Stimulated activated CD8-positive, alpha-beta memory T cell treated with anti-CD3 and anti-CD28 coated beads, Interleukin-15, amount 100 ng/mL, for 48 hours (primary cell): ENCODE data around the gene BET1L.
A peak's percentile ranks its signal among the peaks of the same experiment; 100 is the strongest.
"Not testable (repeated sequence)": the region's sequence is repeated elsewhere in the genome, so short reads cannot be mapped to it uniquely, and the experiment has no call there.

Experiments used
- DNase-seq, 2 donors: peaks; one replicate each; pipeline ENCODE4 v3.0.0-alpha.2; 2020; ENCODE audit warnings: low read depth in 2 of 2

Gene BET1L, protein sequence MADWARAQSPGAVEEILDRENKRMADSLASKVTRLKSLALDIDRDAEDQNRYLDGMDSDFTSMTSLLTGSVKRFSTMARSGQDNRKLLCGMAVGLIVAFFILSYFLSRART

DNA sequence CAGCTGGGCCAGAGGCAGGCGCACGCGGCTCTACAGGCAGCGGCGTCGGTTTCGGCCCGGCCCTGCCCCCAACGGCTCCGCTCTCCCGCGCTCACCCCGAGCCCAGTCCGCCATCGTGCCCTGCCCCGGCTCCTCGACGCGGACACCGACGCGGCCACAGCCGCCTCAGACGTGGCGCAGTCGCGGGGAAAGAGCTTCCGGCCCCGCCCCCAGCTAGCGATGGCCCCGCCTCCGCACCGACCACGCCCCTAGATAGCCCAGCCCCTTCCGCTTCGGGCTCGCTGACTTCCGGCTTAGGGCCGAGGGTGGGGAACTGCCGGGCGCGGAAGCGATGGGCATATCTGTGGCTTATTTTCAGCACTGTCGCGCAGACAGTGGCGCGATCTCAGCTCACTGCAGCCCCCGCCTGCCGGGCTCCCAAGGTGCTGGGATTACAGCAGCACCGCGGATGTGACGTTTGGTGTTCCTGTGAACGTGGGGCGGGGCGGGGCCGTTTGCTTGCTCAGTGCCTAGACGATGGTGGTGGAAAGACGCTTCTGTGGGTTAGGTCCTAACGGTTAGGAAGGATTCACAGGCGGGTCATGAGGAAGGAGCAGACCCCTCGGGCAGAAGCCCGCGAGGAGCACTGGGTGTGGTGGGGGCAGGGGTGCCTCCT lies at the start of gene BET1L, which contains the start of gene RIC8A:
Gene BET1L, minus strand, starts transcription at position 192 of the 655 bp plus-strand sequence. Its CDS starts 78 bp downstream, at position 114.
Gene RIC8A, plus strand, starts transcription at position 501 of the 655 bp plus-strand sequence. CDS start 1,147 bp downstream, outside the sequence.
- peak; percentile 94 to 96 for DNase-seq

DNA sequence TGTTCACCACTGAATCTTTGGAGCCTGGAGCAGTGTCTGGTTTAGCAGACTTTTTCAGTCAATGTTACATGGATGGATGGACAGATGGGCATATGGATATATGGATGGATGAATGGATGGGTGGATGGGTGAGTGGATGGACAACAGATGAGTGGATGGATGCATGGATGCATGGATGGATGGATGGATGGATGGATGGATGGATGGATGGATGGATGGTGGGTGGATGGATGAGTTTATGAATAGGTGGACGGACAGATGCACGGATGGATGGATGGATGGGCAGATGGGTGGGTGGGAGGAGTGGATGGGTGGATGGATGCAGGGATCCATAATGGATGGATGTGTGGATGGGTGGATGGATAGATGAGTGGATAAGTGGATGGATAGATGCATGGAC lies 48.6 kb upstream of the BET1L start:
- DNase-seq = no peak

DNA sequence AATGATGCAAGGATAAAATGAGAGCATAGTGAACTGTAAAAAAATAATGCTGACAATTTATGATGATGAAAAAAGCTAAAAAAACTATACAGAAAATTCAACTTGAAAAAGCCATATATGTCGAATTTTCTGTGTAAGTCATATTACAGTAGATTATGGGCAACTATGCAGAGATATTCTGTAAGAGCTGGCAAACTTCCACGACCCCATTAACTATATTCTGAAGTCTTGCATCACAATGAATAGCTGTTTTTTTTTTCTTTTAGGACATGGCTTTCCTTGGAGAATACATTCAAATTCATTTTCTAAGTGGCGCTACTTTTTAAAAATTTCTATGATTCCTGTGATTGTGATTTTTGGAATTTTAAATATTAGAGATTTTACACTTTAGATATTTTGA lies 48.0 kb upstream of the BET1L start:
- no peak for DNase-seq

DNA sequence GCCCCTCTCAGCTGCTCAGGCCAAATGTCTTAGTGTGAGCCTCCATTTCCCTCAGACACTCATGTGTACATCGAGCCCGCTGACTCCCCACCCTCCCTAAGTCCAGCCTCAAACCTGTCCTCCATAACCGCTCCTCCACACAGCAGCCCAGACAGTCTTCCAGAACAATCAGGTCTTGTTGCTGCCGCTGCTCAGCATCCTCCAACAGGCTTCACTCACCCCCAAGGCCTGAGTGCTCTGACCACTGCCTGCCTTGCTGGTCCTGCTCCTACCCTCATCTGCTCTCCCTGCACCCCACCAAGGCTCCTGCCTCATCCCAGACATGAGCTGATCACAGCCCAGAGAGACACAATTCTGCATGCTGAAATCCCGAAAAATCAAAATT lies 46.7 kb upstream of the BET1L start:
- DNase-seq = no peak

DNA sequence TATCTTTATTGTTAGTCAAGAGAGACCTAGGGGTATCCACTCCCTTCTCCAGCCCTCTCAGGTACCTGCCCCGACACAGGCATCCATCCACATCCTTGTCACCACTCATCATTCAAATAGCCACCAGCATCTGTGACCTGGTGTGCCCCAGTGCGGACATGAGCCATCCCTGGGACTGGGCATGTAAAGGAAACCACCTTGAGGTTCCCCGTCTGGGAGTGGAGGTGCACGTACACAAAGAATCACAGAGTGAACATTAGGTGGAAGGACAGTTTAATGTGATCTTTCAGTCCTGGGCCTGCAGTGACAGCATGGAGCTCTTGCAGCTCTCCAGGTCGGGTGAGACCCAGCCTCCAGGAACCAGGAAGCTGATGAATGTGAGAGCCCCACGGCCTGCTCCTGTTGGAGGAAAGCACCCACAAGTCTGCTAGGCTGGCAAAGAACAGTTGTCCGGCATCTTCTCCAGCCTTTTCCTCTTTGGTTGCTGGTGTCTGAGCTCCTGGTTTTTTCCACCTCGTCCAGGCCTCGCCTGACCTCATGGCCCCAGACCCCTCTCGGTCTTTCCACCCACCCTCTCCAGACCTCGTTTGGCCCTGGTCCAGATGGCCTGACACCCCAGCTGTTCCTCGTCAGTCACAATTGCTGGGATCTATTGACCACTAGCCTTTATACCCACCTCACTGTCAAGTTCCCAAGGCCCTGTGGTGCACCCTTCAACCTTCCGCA lies 46.1 kb upstream of the BET1L start:
- no peak for DNase-seq

DNA sequence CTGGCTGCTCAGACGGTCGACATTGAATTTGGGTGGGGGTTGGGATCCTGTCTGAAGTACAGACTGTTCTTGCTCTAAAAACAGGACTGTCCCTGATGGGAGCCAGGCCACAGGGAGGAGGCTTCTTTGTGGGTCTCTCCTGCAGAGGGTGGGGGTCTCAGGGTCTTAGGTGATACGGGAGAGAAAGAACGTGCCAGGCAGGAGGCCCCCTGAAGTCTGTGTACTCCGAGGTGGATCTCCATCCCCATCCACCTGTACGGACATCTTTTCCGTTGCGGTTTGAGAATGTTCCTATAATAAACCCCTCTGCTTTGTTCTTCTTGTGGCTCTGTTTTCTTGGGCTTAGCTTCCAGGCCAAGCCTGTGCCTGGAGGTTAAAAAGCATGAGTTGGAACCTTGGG lies 45.5 kb upstream of the BET1L start:
- no peak for DNase-seq

DNA sequence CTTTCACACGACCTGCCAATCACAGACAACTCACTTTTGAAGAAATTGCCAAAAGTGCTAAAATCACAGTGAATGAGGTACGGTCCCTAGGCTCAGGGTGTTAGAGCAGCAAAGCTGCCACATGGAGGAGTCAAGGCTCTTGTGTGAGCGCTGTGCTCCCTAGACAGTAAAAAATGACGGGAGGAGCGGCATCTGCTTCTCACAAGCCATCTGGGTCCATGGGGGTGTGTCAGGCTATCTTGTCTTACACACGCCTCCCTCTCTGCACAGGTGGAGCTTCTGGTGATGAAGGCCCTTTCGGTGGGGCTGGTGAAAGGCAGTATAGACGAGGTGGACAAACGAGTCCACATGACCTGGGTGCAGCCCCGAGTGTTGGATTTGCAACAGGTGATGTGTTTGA lies 44.4 kb upstream of the BET1L start:
- DNase-seq = no peak

DNA sequence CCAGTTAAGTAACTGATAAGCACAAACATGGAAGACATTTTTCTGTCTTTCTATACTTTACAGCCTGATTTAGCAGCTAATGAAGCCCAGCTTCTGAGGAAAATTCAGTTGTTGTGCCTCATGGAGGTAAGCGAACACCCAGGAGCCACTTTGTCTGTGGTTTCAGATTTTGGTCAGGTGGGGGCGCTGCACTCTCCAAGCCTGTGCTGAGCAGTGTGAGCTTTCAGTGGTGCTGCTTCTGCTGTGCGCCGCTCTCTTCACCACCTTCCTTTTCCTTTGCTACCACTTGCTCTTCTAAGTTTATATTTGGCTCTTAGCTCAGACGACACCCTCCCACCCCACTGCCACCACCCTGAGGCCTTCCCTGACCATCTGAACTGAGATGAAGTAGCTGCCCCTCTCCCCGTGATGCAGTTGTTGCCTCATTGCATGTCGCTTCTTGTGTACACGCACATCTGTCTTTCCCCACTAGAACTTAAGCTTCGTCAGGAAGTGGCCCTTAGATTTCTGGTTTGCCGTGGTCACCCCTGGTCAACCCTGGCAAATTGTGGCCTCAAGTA lies 43.6 kb upstream of the BET1L start:
- peak; percentile 49 to 56 for DNase-seq

DNA sequence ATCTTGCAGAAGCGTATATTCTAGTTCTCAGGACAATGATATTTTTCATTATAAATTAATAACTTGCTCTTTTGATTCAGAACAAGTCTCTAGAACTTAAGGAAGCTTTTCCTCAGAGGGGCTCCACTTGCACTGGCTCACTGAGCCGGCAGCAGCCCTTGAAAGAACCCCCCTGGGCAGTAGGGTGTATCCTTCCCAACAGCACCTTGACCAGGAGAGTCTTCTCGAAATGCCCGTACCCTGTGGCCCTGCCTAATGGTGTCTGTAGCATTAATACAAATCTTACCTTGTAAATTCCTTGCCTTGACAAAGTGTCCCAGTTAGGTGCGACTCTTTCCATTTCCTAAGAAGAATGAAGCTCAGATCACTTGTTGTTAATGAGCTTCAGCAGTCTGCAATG lies 43.1 kb upstream of the BET1L start:
- no peak for DNase-seq

DNA sequence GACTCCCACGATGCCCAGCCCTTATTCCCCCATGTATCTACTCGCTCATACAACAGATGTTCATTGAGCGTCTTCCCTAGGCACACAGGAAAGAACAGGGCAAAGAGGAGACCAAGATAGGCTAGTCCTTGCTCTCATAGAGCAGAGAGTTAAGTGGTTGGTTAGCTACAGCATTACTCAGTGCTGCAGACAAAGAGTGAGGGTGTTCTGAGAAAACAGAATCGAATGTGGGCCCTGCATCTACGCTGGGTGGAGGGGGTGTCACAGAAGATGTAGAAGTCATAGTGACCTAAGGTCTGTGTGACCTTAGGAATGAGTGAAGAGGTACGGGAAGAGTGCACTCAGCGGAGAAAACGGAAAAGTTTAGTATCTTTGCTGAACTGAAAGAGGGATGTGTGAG lies 41.9 kb upstream of the BET1L start:
- no peak for DNase-seq

DNA sequence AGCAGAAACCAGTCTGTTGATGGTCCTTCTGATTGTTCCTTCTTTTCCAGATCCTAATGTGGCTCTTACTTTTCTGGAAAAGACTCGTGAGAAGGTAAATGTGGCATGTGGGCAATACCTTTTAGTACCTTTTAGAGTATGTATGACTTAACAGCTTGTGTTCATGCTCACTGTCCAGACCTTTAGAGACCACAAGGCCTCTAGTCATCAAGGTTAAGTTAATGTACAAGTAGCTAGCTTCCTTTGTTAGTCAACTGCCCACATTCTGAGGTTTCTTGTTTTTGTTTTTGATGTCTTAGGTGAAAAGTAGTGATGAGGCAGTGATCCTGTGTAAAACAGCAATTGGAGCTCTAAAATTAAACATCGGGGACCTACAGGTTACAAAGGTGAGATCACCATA lies 37.2 kb upstream of the BET1L start:
- no peak for DNase-seq

DNA sequence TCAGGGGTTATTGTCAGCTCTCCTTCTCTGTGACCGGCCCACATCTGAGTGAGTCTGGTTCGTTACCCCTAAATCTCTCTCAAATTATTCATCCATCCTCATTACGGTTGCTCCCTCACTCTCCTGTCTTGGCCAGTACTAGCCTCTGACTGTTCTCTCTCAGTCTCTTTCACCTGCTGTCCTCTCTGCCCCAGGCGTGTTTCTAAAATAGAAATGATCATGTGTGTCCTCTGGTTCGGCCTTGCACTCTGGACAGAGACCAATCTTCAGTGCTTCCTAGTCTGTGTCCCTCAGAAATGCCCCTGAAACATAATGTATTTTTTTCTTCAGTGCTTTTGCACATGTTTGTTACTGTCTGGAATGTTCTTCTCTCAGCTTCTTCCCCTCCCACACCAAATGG lies 34.4 kb upstream of the BET1L start:
- DNase-seq = no peak

DNA sequence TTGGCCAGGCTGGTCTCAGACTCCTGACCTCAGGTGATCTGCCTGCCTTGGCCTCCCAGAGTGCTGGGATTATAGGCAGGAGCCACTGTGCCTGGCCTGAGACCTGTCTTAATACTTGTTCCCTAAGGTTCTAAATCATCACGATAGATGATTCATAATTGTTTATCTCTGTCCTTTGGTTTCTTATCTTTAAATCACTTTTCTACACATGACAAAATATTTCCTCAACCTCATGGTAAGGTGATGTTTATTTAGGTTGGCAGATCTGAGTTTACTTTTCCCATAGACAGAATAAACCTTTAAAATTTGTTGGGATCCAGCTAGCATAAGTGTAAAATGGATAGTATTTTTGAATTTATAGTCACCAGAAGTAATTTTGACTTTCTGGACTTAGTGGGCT lies 33.1 kb upstream of the BET1L start:
- no peak for DNase-seq

DNA sequence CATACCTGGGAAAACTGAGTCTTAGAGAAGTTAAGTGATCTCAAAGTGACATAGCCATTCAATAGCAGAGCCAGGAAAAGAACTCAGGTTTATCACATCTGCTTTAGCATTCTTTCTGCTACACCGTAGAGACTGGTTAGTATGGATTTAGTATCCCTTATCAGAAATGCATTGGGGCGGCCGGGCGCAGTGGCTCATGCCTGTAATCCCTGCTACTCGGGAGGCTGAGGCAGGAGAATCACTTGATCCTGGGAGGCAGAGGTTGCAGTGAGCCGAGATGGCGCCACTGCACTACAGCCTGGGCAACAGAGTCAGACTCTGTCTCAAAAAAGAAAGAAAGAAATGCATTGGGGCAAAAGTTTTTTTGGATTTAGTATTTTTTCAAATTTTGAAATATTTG lies 31.1 kb upstream of the BET1L start:
- DNase-seq = not testable (repeated sequence)

DNA sequence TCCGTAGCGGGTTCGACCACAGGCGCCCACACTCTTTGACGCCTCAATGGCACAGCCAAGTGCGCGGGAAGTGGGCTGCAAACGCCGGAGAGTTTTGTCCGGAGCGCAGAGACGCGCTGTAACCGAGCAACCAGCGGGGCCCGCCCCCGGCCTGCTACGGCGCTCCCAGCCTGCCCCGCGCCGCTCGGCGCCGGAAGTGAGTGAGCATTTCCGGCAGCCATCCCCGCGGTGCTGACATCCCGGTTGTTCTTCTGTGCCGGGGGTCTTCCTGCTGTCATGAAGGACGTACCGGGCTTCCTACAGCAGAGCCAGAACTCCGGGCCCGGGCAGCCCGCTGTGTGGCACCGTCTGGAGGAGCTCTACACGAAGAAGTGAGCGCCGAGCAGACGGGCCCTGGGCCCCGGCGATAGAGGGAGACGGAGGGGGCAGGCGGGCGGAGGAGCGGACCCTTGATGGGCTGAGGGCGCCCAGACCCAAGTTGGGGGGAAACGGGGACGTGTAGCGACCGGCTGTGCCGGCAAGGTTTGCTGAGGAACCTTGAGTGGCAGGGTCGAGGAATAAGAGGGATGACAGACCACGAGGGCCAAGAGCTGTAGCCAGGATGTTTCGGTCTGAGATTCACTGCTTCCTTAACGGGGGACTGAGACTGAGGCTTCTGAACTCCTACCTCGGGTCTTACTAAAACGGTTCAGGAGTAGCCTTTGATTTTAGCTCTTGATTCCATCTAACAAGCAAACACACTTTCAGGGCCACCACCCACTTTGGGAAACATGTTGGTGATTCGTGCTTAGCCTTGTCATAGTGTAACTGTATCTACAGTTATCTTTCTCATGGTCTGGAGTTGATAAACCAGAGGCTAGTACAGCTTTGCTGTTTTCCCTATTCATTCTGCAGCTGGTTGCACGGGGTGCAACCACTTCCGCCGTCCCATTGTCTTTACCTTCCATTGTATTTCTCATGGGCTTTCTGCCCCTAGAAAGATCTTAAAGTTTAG lies 29.9 kb upstream of the BET1L start, which contains the start of gene PSMD13:
Gene PSMD13, plus strand, starts transcription at position 203 of the 994 bp plus-strand sequence. Its CDS starts 74 bp downstream, at position 277.
- peak; percentile 88 to 89 for DNase-seq

DNA sequence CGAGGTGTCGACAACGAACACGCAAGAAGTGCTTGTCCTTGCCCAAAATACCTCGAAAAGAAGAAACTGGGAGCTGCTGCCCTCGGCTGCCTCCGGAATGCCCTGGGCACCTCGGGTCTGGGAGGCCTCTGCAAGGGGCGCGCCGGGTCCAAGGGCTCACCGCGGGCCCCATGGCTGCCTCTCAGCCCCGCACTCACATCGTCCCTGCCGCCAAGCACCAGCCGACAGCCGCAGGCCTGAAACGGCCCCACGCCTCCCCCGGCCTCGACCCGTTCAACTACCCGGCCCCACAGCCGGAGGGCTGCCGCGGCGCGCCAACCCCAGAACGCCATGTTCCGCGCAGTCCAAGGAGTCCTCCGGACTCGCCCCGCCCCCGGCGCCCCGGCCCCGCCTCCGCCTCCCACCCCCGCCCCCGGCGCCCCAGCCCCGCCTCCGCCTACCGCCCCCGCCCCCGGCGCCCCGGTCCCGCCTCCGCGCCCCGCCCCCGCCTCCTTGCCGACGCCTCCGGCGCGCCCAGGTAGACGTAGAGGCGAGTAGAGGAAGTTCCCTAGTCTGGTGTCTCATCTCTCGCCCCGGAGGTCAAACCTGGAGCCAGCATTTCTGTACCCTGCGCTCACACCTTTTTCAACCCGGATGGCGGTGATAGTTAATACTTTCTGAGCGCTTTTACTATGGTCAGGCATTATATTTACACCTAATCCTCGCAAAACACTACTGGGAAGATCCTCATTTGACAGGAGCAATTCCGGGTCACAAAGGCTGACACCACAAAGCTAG lies 29.0 kb upstream of the BET1L start, which contains the start of gene SIRT3:
Gene SIRT3, minus strand, starts transcription at position 346 of the 777 bp plus-strand sequence. Its CDS starts 14 bp downstream, at position 332.
- peak; percentile 53 to 68 for DNase-seq

DNA sequence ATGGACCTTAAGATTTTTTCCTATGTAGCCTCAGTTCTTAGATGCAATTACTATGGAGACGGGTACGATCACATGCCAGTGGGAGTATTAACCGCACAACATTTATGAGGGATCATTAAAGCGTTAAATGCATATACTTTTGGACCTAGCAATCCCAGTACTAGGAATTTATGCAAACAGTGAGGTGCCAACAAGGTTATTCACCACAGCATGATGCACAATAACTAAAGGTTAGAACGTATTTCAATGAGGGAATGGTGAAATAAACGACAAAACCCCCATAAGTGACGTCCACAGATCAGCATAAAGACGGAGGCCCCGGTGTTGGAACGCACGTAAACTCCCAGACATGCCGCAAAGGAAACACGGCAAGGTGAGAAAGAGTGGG lies 28.4 kb upstream of the BET1L start:
- DNase-seq = peak; percentile 61 to 62

DNA sequence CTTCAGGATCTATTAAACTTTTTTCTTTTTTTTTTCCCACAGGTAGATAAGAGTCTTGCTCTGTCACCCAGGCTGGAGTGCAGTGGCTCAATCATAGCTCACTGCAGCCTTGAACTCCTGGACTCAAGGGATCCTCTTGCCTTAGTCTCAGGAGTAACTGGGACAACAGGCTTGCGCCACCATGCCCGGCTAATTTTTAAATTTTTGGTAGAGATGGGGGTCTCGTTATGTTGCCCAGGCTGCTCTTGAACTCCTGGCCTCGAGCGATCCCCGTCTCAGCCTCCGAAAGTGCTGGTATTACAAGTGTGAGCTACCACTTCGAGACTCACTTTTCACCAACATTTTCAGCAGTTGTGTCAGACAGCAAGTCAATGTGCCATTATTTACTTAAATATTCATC lies 28.0 kb upstream of the BET1L start:
- DNase-seq = no peak

DNA sequence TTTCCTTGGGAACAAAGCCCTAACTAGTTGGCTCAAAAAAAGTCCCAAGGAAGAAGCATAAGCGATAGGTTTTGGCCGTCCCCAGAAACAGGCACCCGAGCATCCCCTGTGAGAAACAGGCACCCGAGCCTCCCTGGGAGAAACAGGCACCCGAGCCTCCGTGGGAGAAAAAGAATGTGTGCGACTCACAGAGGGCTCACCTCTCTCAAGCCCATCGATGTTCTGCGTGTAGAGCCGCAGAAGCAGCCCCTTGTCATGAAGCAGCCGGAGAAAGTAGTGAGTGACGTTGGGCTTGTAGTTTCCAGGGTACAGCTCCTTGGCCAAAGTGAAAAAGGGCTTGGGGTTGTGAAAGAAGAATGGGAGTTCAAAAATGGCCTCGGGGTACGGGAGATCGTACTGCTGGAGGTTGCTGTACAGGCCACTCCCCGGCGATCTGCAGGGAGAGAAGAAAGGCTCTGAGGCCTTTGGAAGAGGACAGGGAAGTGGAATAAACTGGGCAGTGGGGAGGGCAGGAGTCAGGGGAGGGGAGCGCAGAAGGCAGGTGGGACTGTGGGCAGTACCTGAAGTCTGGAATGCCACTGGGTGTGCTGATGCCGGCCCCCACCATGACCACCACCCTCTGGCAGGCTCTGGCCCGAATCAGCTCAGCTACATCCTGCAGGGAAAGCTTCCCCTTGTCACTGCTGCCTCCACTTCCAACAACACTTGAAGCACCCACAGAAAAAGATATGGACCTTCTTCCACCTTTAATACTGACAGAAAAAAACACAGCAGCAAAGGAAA lies 25.8 kb upstream of the BET1L start:
- DNase-seq = no peak

DNA sequence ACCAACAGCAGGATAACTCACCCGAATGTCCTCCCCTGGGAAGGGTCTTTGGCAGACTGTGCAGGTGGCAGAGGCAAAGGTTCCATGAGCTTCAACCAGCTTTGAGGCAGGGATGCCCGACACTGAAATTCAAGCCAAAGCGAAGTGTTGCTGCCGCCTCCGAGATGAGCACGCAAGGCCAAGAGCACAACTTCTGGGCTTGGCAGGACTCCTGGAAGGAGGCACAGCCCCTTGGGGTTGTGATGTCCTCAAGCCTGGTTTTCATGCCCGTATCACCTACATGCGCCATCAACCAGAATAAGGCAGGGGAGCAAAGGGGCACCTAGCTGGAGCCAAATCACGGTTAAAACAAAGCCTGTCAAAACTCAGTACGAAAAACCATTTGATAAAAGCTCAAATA lies 23.2 kb upstream of the BET1L start:
- no peak for DNase-seq
